Activated CD4-positive, alpha-beta T cell treated with anti-CD3 and anti-CD28 coated beads, Interleukin-2, amount 10 ng/mL, durations not matched to agents 24 days and 14 days (primary cell): ENCODE measurements around the gene XRN1. TPM values are rescaled to one million over a fixed set of nuclear protein-coding genes. Genes with fewer than 3 reads are reported as not detected.

Experiments
- DNase-seq: peaks from one replicate; pipeline ENCODE4 v3.0.0; 2022
- H3K27ac Mint-ChIP-seq: one replicate; pipeline ENCODE4 v1.8.0; 2022; ENCODE audit warnings: mild to moderate bottlenecking, mixed read lengths
- H3K27me3 Mint-ChIP-seq: one replicate; pipeline ENCODE4 v1.8.0; 2022; ENCODE audit warnings: mixed read lengths
- H3K36me3 Mint-ChIP-seq: one replicate; pipeline ENCODE4 v1.8.0; 2022; ENCODE audit warnings: low read depth, mild to moderate bottlenecking, mixed read lengths
- H3K4me1 Mint-ChIP-seq: one replicate; pipeline ENCODE4 v1.8.0; 2021; ENCODE audit warnings: mixed read lengths
- H3K4me3 Mint-ChIP-seq: one replicate; pipeline ENCODE4 v1.8.0; 2022; ENCODE audit warnings: mild to moderate bottlenecking, moderate library complexity, mixed read lengths
- H3K9me3 Mint-ChIP-seq: one replicate; pipeline ENCODE4 v1.8.0; 2021; ENCODE audit warnings: mixed read lengths
- intact Hi-C: fragments of 100-400 bp; cut with micrococcal nuclease; formaldehyde crosslinking; loops from one replicate; pipeline ENCODE4 v1.15.1; 2023
- total RNA-seq: library from RNA; stranded (reverse); gene quantifications from 2 replicates; pipeline ENCODE4 v1.2.3, GENCODE V29; 2022

XRN1 gene
- total RNA-seq, 1 donor from 2014 or later, result 49.5 TPM

DNA sequence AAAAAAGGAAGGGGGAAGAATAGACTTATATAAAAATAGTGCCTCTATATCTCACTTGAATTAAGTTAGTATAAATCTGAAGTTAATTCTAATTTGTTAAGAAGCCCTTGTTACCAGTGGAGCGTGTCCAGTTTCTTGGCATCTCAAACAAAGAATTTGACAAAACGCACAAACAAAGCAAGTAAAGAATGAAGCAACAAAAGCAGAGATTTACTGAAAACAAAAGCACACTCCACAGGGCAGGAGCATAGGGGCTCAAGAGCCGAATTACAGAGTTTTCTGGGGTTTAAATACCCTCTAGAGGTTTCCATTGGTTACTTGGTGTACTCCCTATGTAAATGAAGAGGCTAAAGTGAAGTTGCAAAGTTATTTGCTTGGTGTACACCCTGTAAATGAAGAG, 188.5 kb downstream of the XRN1 start:
- no peaks in the 10 kb centered on the region for H3K4me1 Mint-ChIP-seq
- H3K9me3 Mint-ChIP-seq, result peaks cover 18% of the 10 kb centered on the region
- DNase-seq, result no peak
- intact Hi-C loops, result no loop called here
- H3K27me3 Mint-ChIP-seq, result peaks cover 4% of the 10 kb centered on the region
- H3K4me3 Mint-ChIP-seq, result no peak overlapping the region
- no peak overlapping the region for H3K27ac Mint-ChIP-seq
- H3K36me3 Mint-ChIP-seq, result no peaks in the 10 kb centered on the region

DNA sequence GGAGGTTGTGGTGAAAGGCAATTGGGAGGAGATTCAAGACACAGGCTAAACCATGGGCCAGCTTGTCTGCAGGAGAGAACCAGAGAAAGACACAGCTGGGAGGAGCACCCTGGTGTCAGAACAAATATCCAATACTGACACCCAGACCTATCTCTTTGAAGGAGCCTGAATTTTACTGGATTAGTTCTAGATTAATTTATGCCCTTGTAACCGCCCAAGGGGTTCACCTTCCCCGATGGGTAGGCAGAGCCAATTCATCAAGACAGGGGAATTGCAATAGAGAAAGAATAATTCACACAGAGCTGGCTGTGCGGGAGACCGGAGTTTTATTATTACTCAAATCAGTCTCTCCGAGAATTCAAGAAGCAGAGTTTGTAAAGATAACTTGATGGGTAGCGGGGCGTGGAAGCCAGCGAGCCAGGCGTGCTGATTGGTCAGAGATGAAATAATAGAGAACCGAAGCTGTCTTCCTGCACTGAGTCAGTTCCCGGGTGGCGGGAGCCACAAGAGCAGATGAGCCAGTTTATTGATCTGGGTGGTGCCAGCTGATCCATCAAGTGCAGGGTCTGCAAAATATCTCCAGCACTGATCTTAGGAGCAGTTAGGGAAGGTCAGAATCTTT, 191.0 kb downstream of the XRN1 start:
- Mint-ChIP-seq H3K4me3 (no peak overlapping the region), H3K9me3 (peaks cover 32% of the 10 kb centered on the region), H3K27me3 (peaks cover 11% of the 10 kb centered on the region), H3K36me3 (peaks cover 4% of the 10 kb centered on the region), H3K4me1 (no peaks in the 10 kb centered on the region), H3K27ac (no peak overlapping the region)
- no peak for DNase-seq
- intact Hi-C loops, result no loop called here

Other genes starting within 250 kb of the XRN1 start
- 17.0 and 17.7 TPM in 2 replicates for gene GK5, start 222.5 kb downstream of the XRN1 start, total RNA-seq
- gene ATR, start 130.7 kb upstream of the XRN1 start, total RNA-seq, result 34.2 and 35.0 TPM in 2 replicates
- 4.6 TPM in 2 replicates for gene PLS1, start 148.4 kb upstream of the XRN1 start, total RNA-seq